GM19351 (cell line): Measurements from ENCODE around the gene NDST3.
"Not testable (repeated sequence)": the region's sequence is repeated elsewhere in the genome, so short reads cannot be mapped to it uniquely, and the experiment has no call there.

Experiments
- ATAC-seq: cut with Tn5 transposase; IDR thresholded peaks from one replicate; pipeline ENCODE4 v1.9.1; 2021; ENCODE audit warnings: mild to moderate bottlenecking, moderate library complexity; ENCODE audit not compliant: unreplicated experiment

NDST3 gene

DNA sequence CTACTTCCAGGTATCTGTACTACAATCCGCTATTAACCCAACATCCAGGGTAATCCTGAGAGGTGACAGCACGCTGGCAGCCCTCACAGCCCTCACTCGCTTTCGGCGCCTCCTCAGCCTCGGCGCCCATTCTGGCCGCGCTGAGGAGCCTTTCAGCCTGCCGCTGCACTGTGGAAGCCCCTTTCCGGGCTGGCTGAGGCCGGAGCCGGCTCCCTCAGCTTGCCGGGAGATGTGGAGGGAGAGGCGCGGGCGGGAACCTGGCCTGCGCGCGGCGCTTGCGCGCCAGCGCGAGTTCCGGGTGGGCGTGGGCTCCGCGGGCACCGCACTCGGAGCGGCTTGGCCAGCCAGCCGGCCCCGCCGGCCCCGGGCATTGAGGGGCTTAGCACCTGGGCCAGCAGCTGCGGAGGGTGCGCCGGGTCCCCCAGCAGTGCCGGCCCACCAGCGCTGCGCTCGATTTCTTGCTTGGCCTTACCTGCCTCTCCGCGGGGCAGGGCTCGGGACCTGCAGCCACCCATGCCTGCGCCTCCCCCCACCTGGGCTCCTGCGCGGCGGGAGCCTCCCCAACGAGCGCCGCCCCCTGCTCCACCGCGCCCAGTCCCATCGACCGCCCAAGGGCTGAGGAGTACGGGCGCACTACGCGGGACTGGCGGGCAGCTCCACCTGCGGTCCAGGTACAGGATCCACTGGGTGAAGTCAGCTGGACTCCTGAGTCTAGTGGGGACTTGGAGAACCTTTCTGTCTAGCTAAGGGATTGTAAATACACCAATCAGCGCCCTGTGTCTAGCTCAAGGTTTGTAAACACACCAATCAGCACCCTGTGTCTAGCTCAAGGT, 231.2 kb downstream of the NDST3 start:
- ATAC-seq: peak; percentile 58

DNA sequence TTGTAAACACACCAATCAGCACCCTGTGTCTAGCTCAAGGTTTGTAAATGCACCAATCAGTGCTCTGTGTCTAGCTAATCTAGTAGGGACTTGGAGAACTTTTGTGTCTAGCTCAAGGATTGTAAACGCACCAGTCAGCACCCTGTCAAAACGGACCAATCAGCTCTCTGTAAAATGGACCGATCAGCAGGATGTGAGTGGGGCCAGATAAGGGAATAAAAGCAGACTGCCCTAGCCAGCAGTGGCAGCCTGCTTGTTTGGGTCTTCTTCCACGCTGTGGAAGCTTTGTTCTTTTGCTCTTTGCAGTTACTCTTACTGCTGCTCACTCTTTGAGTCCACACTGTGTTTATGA, 231.8 kb downstream of the NDST3 start:
- ATAC-seq: not testable (repeated sequence)

GRCh38 chr4:118268780-118269179, 234.5 kb downstream of the NDST3 start:
- ATAC-seq: no peak

DNA sequence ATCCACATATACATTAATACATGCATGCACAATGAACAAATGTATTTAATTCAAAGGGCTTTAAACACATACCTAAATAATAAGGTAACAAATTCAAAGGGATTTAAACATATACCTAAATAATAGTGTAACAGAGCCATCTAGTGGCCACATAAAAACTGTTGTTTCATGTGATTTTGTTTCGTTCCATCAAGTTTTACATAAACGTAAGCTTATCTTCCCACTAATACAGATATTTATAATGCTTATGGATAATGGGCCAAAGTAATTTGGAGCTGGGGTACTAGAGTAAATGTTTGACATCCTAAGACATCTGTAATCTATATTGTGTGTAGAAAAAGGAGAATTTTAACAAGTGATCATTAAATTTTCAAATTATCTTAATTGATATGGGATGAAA, 236.2 kb downstream of the NDST3 start:
- ATAC-seq: peak; percentile 47

- ATAC-seq: no peak
These were observed 237.5 kb downstream of the NDST3 start for GRCh38 chr4:118271788-118272187.

DNA sequence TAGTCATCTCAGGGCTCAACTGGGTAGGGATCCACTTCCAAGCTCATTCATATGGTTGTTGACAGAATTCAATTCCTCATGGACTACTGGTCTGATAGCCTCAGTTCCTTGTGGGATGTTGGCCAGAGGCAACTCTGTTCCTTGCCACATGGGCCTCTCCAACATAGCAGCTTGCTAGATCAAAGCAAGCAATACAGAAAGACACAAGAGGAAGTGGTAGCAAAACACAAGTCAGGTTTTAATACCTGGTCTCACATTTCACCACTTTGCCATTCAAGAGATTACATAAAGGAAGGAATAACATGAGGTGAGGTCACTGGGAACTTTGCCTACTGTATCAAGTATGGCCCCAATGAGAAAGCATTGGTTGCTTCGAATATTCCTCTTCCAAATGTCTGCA, 239.4 kb downstream of the NDST3 start:
- no peak for ATAC-seq

- ATAC-seq: no peak
These were observed 242.3 kb downstream of the NDST3 start for GRCh38 chr4:118276580-118276979.

DNA sequence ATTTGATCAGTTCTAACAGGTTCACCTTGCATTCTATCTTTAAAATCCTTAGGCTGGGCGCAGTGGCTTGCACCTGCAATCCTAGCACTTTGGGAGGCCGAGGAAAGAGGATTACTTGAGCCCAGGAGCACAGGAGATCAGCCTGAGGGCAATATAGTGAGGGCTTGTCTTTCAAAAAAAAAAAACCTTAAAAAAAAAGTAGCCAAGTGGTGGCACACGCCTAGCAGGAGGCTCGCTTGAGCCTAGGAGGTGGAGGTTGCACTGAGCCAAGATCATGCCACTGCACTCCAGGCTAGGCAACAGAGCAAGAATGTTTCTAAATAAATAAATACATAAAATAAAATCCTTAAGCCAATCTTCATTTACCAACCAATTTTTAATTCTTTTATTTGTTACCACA, 243.0 kb downstream of the NDST3 start:
- ATAC-seq: no peak

- peak; percentile 72 for ATAC-seq
These were observed 244.4 kb downstream of the NDST3 start for GRCh38 chr4:118278473-118279274.

- no peak for ATAC-seq
These were observed 245.0 kb downstream of the NDST3 start for GRCh38 chr4:118279328-118279727.

DNA sequence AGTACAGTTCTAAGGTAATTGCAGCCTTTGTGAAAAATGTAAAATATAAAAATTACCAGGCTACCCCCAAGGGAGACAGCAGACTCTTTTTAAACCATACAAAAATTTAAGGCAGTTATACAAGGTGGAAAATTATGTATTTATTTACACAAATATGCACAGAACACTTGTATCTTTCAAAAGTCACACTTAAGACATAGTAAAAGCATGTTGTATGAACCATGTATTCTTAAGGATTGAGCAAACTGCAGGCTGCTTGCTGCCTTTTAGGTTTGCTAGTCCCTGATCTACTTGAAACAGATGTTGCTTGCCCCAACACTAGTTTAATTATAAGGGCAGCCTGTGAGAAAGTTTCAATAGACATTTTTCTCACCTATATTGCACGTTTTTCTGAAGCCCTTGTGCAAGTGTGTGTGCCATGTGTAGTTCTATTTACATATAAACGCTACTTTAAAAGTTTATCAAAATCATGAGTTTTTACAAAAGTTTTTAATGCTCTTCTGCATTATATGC, 245.7 kb downstream of the NDST3 start:
- no peak for ATAC-seq

DNA sequence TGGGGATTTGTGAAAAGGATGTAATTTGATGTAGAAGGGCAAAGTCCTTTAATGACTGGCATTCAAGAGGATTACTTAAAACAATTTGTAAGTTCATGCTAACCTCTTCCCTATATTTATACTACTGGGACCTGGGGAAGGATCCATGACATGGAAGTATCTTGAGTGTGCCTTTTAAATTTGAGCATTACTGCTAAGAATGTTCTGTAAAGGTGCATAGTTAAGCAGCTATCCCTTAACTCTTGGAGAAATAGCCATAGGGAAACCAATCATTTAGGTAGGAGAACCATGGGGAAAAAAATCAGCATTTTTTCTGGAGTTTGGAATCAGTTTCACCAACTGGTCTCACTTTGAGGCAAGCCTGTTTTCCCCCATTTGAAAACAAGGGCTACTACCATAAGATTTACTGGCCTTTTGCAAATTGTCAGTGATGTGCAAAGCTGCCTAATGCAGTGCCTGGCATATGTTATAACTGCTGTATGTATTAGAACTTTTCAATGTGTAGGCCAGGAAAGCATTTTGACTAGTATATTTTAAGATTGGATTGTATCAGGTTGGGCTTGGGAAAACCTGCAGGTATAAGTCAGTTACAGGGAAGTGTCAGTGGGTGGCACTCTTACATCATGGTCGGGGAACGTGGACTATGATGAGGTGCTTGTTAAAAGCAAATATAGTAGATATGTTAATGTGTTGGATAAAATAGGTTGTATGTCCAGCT, 246.4 kb downstream of the NDST3 start:
- ATAC-seq: peak; percentile 20

DNA sequence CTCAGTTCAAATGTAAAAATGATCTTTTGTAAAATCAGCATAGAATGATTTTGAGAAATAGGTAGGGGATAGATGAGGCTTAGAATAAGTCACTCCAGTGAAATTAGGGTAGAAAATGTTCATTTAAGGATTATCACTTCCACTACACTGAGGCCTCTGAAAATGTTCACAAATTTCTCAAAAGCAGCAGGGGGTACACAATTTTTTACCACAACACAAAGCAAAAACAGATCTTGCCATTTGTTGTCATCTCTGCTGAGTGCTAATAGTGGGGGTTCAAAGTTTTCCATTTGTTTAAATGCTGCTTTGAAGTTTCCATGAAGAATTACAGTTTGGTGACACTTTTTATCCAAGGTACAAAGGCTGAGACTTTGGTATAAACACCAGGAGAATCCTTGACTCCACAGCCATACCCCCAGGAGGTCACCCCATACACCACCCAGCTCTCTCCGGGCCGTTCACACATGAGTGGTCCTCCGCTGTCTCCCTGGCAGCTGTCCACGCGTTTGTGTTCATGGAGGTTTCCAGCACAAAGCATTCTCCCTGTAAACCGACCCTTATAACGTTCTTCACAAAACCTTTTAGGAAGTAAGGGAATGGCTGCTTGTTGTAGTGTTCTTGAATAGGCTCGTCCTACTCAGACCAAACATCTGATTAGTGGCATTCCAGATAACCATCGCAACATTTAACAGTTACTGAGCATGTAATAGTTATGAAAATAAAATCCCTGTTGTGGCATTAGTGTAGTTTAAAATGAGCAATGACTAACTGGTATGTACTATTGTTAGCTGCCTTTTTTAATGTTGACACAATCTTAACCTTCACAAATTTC, 247.5 kb downstream of the NDST3 start:
- ATAC-seq: no peak

DNA sequence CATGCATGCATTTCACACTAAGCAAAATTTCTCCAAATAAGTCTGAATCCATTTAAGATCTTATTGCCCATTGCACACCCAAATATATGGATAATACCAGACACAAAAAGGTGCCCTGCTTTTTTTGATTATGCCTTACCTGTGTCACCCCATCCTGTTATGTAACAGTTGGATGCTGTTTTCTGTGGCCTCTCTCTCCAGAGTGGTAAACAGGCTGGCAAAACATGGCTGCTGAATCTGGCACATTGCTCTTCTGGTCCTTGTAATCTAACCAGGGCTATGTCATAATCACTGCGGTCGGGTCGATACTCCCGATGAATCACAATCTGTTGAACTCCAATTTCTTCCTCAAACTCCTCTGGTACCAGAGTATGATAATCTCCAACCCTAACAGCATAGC, 248.4 kb downstream of the NDST3 start:
- no peak for ATAC-seq

DNA sequence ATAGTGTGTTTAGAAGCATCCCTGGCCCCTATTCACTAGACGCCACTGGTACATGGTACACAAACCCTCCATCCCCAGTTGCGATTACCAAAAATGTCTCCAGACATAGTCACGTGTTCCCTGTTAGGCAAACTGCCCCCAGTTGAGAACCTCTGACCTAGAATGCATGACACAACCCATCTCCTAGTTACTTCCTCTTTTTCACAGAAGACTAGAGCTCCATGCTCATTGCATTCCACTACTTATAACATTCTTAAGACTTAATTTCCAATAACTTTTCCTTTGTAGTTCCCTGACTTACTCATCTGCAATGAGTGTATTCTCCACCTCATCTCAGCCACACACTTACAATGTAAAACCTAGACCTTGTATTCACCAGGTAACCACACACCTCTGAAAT, 249.9 kb downstream of the NDST3 start:
- ATAC-seq: peak; percentile 72

GRCh38 chr4:118285931-118286330, 251.6 kb downstream of the NDST3 start:
- no peak for ATAC-seq

DNA sequence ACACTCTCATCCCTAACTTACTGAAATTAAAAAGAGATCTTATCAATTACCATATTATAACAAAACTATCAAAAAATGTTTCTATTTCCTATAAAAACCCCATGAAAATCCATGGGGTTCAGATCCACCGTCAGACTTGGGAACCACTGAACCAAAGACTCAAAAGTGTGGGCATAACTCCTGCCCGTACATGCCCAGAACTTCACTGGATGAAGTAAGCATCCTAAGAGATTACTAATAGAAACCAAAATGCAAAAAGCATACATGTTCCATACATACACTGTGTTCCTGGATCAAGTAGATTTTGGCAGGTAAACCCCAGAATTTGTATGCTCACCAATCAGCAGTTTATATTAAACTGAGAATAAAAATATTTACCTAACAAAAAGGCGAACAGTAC, 252.4 kb downstream of the NDST3 start:
- no peak for ATAC-seq

- no peak for ATAC-seq
These were observed 253.6 kb downstream of the NDST3 start for GRCh38 chr4:118287711-118288451.

DNA sequence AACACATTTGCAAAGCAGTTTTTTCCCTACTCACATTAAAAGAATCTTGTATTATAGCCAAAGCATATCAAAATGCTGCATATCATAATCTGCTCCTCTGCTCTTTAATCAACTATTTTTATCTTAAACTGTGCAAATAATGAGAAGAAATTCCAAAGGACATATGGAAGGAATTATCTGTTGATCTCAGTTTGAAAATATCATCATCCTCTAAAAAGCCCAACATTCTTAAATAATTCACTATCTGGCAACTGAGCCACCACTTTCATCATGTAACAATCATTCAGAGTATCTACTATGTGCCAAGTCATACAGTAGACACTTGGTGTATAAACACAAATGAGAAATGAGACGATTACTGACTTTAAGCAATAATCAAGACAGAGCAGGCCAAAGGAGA, 255.5 kb downstream of the NDST3 start:
- ATAC-seq: no peak

DNA sequence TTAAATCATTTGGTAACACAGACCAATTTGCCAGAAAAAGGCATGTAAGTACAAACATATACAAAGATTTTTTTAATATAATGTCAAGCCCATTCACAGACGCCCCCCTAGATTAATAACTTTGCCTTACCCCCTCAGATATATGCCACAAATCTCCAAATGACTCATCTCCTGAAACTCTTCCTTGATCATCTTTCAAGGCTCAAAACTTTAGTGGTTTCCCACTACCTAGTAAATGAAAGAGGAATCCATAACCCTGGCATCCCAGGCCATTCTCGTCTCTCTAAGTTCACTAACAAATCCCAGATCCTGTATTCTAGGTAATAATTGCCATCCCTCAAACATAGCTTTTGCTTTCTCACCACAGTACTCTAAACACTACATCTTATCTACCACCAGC, 256.7 kb downstream of the NDST3 start:
- ATAC-seq: no peak
